ENCODE measurements around the gene SF3B3.

DNA sequence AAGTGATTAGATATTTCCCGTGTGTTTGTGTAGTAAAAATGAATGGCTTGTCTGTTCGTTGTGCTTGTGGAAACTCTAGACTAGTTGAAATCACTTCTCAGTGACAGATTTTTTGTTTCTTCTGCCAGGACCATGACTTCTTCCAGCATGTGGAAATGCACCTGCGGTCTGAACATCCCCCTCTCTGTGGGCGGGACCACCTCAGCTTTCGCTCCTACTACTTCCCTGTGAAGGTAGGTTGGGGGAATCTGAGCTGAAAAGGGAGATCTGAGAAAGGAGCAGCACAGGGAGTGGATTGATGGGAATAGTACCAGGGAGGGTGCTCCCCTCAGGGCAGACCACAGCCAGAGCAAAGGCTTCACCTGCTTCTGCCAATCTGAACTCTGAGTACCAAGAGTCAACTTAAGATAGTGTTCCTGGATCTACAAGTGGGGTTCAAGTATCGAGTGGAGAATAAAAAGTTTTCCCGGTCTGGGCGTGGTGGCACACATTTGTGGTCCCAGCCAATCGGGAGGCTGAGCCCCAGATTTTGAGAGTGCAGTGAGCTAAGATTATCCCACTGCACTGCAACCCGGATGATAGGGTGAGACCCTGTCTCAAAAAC lies 47.5 kb downstream of the SF3B3 start:
- TF ChIP-seq, protein P1, sequence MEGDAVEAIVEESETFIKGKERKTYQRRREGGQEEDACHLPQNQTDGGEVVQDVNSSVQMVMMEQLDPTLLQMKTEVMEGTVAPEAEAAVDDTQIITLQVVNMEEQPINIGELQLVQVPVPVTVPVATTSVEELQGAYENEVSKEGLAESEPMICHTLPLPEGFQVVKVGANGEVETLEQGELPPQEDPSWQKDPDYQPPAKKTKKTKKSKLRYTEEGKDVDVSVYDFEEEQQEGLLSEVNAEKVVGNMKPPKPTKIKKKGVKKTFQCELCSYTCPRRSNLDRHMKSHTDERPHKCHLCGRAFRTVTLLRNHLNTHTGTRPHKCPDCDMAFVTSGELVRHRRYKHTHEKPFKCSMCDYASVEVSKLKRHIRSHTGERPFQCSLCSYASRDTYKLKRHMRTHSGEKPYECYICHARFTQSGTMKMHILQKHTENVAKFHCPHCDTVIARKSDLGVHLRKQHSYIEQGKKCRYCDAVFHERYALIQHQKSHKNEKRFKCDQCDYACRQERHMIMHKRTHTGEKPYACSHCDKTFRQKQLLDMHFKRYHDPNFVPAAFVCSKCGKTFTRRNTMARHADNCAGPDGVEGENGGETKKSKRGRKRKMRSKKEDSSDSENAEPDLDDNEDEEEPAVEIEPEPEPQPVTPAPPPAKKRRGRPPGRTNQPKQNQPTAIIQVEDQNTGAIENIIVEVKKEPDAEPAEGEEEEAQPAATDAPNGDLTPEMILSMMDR (IDR thresholded peaks at IDR 0.05): no peak
- no peak for TF ChIP-seq POLR2A (IDR thresholded peaks at IDR 0.05)
